ENCODE data around the gene WNT3. TPM values are rescaled to one million over a fixed set of nuclear protein-coding genes. Genes with fewer than 3 reads are reported as not detected.

The WNT3 gene
- total RNA-seq, 1 experiment from 2014 or later = 8.8 TPM

- Mint-ChIP-seq H3K4me1 (ENCODE audit: low read depth, unreplicated experiment) (peaks cover 8% of the 10 kb centered on the region), H3K27ac (ENCODE audit: unreplicated experiment) (no peak overlapping the region), H3K27me3 (ENCODE audit: insufficient read depth, unreplicated experiment) (no peaks in the 10 kb centered on the region), H3K36me3 (ENCODE audit: insufficient read depth, unreplicated experiment) (no peaks in the 10 kb centered on the region), H3K9me3 (ENCODE audit: unreplicated experiment) (no peaks in the 10 kb centered on the region), H3K4me3 (ENCODE audit: unreplicated experiment) (no peak overlapping the region)
- H3K36me3 ChIP-seq (ENCODE audit: control insufficient read depth, insufficient read depth, low read length) = no peaks in the 10 kb centered on the region
- DNase-seq = no peak
- H3K4me1 ChIP-seq = 0 out of 2 replicates have a peak, but pooled peaks cover 3% of the 10 kb centered on the region
- no peak overlapping the region for H3K4me3 ChIP-seq (ENCODE audit: low read depth, low read length)
- BruUV-seq (replicated peaks) = no TSS peak
- no peaks in the 10 kb centered on the region for H3K27me3 ChIP-seq (replicated peaks; ENCODE audit: control insufficient read depth, insufficient read depth, low read length)
- no peaks in the 10 kb centered on the region for H3K9me3 ChIP-seq
- intact Hi-C loops (cut with micrococcal nuclease; ENCODE audit: unreplicated experiment) = no loop called here
- no peak for TF ChIP-seq CTCF (IDR thresholded peaks at IDR 0.05; ENCODE audit: insufficient read depth in 1 of 2, low read depth in 1 of 2, low read length in 1 of 2, severe bottlenecking in 1 of 2, unreplicated experiment in 1 of 2)
- ChIA-PET POLR2A (no interaction called here), CTCF (interaction anchor here (1.6 kb wide), 1 partner anchor 19 kb away, joined by 4 read pairs; the partner anchor contains the start of gene WNT9B)
Measured at GRCh38 chr17:46832331-46832821, 13.9 kb upstream of the WNT3 start.

- H3K27me3 Mint-ChIP-seq (ENCODE audit: insufficient read depth, unreplicated experiment) = no peaks in the 10 kb centered on the region
- Histone ChIP-seq H3K9me3 (no peaks in the 10 kb centered on the region), H3K4me3 (ENCODE audit: low read depth, low read length) (no peak overlapping the region), H3K27me3 (replicated peaks; ENCODE audit: control insufficient read depth, insufficient read depth, low read length) (no peaks in the 10 kb centered on the region), H3K36me3 (ENCODE audit: control insufficient read depth, insufficient read depth, low read length) (no peaks in the 10 kb centered on the region), H3K4me1 (0 out of 2 replicates have a peak, but pooled peaks cover 3% of the 10 kb centered on the region)
- H3K4me3 Mint-ChIP-seq (ENCODE audit: unreplicated experiment) = no peak overlapping the region
- no peak for DNase-seq
- no peaks in the 10 kb centered on the region for H3K9me3 Mint-ChIP-seq (ENCODE audit: unreplicated experiment)
- TF ChIP-seq CTCF (IDR thresholded peaks at IDR 0.05; ENCODE audit: insufficient read depth in 1 of 2, low read depth in 1 of 2, low read length in 1 of 2, severe bottlenecking in 1 of 2, unreplicated experiment in 1 of 2) = no peak
- ChIA-PET CTCF (no interaction called here), POLR2A (no interaction called here)
- peaks cover 8% of the 10 kb centered on the region for H3K4me1 Mint-ChIP-seq (ENCODE audit: low read depth, unreplicated experiment)
- no TSS peak for BruUV-seq (replicated peaks)
- H3K36me3 Mint-ChIP-seq (ENCODE audit: insufficient read depth, unreplicated experiment) = no peaks in the 10 kb centered on the region
- H3K27ac Mint-ChIP-seq (ENCODE audit: unreplicated experiment) = no peak overlapping the region
- intact Hi-C loops (cut with micrococcal nuclease; ENCODE audit: unreplicated experiment) = no loop called here
Measured at GRCh38 chr17:46831573-46832330, 13.3 kb upstream of the WNT3 start.

- Histone ChIP-seq H3K4me1 (no peaks in the 10 kb centered on the region), H3K27me3 (replicated peaks; ENCODE audit: control insufficient read depth, insufficient read depth, low read length) (no peaks in the 10 kb centered on the region), H3K9me3 (no peaks in the 10 kb centered on the region), H3K36me3 (ENCODE audit: control insufficient read depth, insufficient read depth, low read length) (no peaks in the 10 kb centered on the region), H3K4me3 (ENCODE audit: low read depth, low read length) (no peak overlapping the region)
- H3K4me3 Mint-ChIP-seq (ENCODE audit: unreplicated experiment) = no peak overlapping the region
- DNase-seq = no peak
- POLR2A ChIA-PET = no interaction called here
- H3K27me3 Mint-ChIP-seq (ENCODE audit: insufficient read depth, unreplicated experiment) = no peaks in the 10 kb centered on the region
- no peaks in the 10 kb centered on the region for H3K4me1 Mint-ChIP-seq (ENCODE audit: low read depth, unreplicated experiment)
- no peak for TF ChIP-seq CTCF (IDR thresholded peaks at IDR 0.05; ENCODE audit: insufficient read depth in 1 of 2, low read depth in 1 of 2, low read length in 1 of 2, severe bottlenecking in 1 of 2, unreplicated experiment in 1 of 2)
- no TSS peak for BruUV-seq (replicated peaks)
- H3K36me3 Mint-ChIP-seq (ENCODE audit: insufficient read depth, unreplicated experiment) = no peaks in the 10 kb centered on the region
- H3K27ac Mint-ChIP-seq (ENCODE audit: unreplicated experiment) = no peak overlapping the region
- CTCF ChIA-PET = interaction anchor here (2.5 kb wide), 1 partner anchor 8 kb away, joined by 8 read pairs; no protein-coding TSS in a partner anchor
- H3K9me3 Mint-ChIP-seq (ENCODE audit: unreplicated experiment) = no peaks in the 10 kb centered on the region
- intact Hi-C loops (cut with micrococcal nuclease; ENCODE audit: unreplicated experiment) = no loop called here
Measured at GRCh38 chr17:46827274-46827673, 8.8 kb upstream of the WNT3 start.
